Measurements from ENCODE around the gene OXCT1. TPM values are rescaled to one million over a fixed set of nuclear protein-coding genes. Genes with fewer than 3 reads are reported as not detected.

Gene OXCT1
- total and polyA plus RNA-seq, 2 of the 4 experiments (the other 2 are of a cell fraction) = 14.2 to 16.3 TPM

DNA sequence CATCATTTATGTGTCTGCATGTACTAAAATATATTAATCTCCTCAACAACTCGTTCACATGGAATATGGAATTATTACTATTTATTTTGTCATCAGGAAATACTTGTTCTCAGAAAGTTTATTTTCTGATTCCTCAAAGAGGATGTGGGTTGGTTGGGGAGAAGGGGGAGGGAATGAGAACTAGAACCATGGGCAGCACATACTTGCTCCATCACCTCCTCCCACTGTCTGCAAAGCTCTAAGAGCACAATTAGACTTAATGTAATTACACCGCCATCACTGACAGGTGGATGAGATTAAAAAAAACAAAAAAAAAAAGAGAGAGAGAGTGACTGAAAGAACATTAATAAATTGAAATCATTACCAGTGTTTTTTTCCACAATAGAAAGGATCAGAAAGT is 98.2 kb downstream of the OXCT1 start:
- Histone ChIP-seq H3K9me1 (ENCODE audit: insufficient read depth, low read length) (peaks cover 4% of the 10 kb centered on the region), H4K91ac (ENCODE audit: insufficient read depth, low read depth, low read length) (no peak overlapping the region), H3K4ac (ENCODE audit: low read depth, low read length) (no peak overlapping the region), H3K27ac (ENCODE audit: insufficient read depth, low read length) (no peak overlapping the region), H4K20me1 (ENCODE audit: insufficient read depth, low read length) (no peaks in the 10 kb centered on the region), H3K9ac (ENCODE audit: low read depth, low read length) (no peak overlapping the region), H3K79me1 (ENCODE audit: low read depth in 1 of 2, low read length in 2 of 2) (peaks cover 0 to 3% of the 10 kb centered on the region in 2 experiments; a peak in 2 of 4 replicates), H2AK9ac (replicated peaks; ENCODE audit: low read depth, low read length, poor library complexity) (no peak overlapping the region), H3K56ac (ENCODE audit: extremely low read depth, insufficient read depth, low read length) (no peak overlapping the region), H2BK15ac (ENCODE audit: low read depth, low read length) (no peak overlapping the region), H3K18ac (ENCODE audit: low read depth, low read length) (no peak overlapping the region), H3K4me3 (ENCODE audit: insufficient read depth, low read depth, low read length) (no peak overlapping the region), H2BK20ac (ENCODE audit: low read depth, low read length) (no peak overlapping the region), H3K9me3 (ENCODE audit: control insufficient read depth, insufficient read depth, low read length) (no peaks in the 10 kb centered on the region), H4K8ac (ENCODE audit: low read depth in 2 of 2, low read length in 2 of 2) (no peak overlapping the region), H4K5ac (ENCODE audit: low read depth, low read length) (no peak overlapping the region), H2AK5ac (ENCODE audit: low read depth, low read length) (no peak overlapping the region), H2AFZ (replicated peaks; ENCODE audit: low read length, poor library complexity) (no peak overlapping the region), H3K4me1 (ENCODE audit: control insufficient read depth, insufficient read depth, low read length) (peaks cover 7% of the 10 kb centered on the region), H3K23ac (ENCODE audit: low read depth, low read length) (no peak overlapping the region), H3K14ac (replicated peaks; ENCODE audit: low read depth, low read length) (no peak overlapping the region), H3K27me3 (ENCODE audit: control insufficient read depth, insufficient read depth, low read length) (no peaks in the 10 kb centered on the region), H3K36me3 (ENCODE audit: control insufficient read depth, insufficient read depth, low read length) (no peaks in the 10 kb centered on the region), H3K4me2 (ENCODE audit: low read depth, low read length) (no peak overlapping the region), H2BK120ac (ENCODE audit: low read depth, low read length) (no peak overlapping the region), H2BK5ac (ENCODE audit: low read depth, low read length, poor library complexity, severe bottlenecking) (no peak overlapping the region)
- dilution Hi-C loops (cut with HindIII; ENCODE audit: low sequenced_read_pairs, unreplicated experiment) (no loop called here), in situ Hi-C loops (cut with MboI; ENCODE audit: low sequenced_read_pairs) (no loop called here), intact Hi-C loops (cut with micrococcal nuclease) (no loop called here)
- no CpG with 5 or more reads among the region's 2 CpGs for WGBS, 2 experiments (ENCODE audit: extremely low coverage in 2 of 2, insufficient read length in 1 of 2)
- DNase-seq = peak; percentile 40
- POLR2A ChIA-PET (ENCODE audit: unreplicated experiment) = no interaction called here
- TF ChIP-seq MXI1 (IDR thresholded peaks at IDR 0.05; ENCODE audit: borderline replicate concordance, low read depth, low read length) (no peak), RAD21 (IDR thresholded peaks at IDR 0.05; ENCODE audit: low read length) (no peak), RCOR1 (IDR thresholded peaks at IDR 0.05; ENCODE audit: insufficient replicate concordance, low read length) (no peak), NFE2L2 (IDR thresholded peaks at IDR 0.05; ENCODE audit: low read depth, low read length) (no peak), MAFK (IDR thresholded peaks at IDR 0.05; ENCODE audit: low read depth, low read length) (no peak), RFX5 (IDR thresholded peaks at IDR 0.05; ENCODE audit: low read depth, low read length) (no peak), CEBPB (IDR thresholded peaks at IDR 0.05; ENCODE audit: low read depth, low read length) (no peak), SMC3 (IDR thresholded peaks at IDR 0.05; ENCODE audit: low read depth, low read length) (no peak), CHD1 (IDR thresholded peaks at IDR 0.05; ENCODE audit: low read depth, low read length) (no peak)
- TF ChIP-seq, protein P1, sequence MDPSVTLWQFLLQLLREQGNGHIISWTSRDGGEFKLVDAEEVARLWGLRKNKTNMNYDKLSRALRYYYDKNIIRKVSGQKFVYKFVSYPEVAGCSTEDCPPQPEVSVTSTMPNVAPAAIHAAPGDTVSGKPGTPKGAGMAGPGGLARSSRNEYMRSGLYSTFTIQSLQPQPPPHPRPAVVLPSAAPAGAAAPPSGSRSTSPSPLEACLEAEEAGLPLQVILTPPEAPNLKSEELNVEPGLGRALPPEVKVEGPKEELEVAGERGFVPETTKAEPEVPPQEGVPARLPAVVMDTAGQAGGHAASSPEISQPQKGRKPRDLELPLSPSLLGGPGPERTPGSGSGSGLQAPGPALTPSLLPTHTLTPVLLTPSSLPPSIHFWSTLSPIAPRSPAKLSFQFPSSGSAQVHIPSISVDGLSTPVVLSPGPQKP (IDR thresholded peaks at IDR 0.05; ENCODE audit: borderline replicate concordance, low read depth, low read length) = no peak
- no peak for ATAC-seq (ENCODE audit: low read depth)
- BruUV-seq (replicated peaks) = no TSS peak
- CTCF ChIA-PET = interaction anchor here (0.6 kb wide), 1 partner anchor 66 kb away, joined by 4 read pairs; no protein-coding TSS in a partner anchor
